Measurements from ENCODE around the gene INHA.

INHA gene

GRCh38 chr2:219570194-219570923, 1.8 kb upstream of the INHA start:
- DNase-seq (ENCODE audit: low spot score in 2 of 2): no peak
- Mint-ChIP-seq H3K36me3 (no peaks in the 10 kb centered on the region), H3K4me3 (peak overlapping the region; percentile 34), H3K27me3 (peaks cover 26% of the 10 kb centered on the region), H3K27ac (no peak overlapping the region), H3K9me3 (no peaks in the 10 kb centered on the region), H3K4me1 (peaks cover 4% of the 10 kb centered on the region)
- ATAC-seq (ENCODE audit: low read depth): peak; percentile 12

GRCh38 chr2:219570924-219571310, 1.2 kb upstream of the INHA start:
- no peak for DNase-seq (ENCODE audit: low spot score in 2 of 2)
- Mint-ChIP-seq H3K36me3 (no peaks in the 10 kb centered on the region), H3K27me3 (peaks cover 27% of the 10 kb centered on the region), H3K27ac (no peak overlapping the region), H3K4me3 (no peak overlapping the region), H3K4me1 (peaks cover 4% of the 10 kb centered on the region), H3K9me3 (no peaks in the 10 kb centered on the region)
- peak; percentile 21 for ATAC-seq (ENCODE audit: low read depth)

GRCh38 chr2:219571311-219572236, 536 bp upstream of the INHA start, which contains the start of gene OBSL1:
Gene OBSL1, minus strand, starts transcription at chr2:219571539. Its CDS starts 307 bp downstream, at chr2:219571232.
- ATAC-seq (ENCODE audit: low read depth): peak; percentile 15
- no peaks in the 10 kb centered on the region for H3K36me3 Mint-ChIP-seq
- no peak within 1 kb of the TSS for H3K27ac Mint-ChIP-seq
- H3K4me1 Mint-ChIP-seq: peaks cover 4% of the 10 kb centered on the region
- peak within 1 kb of the TSS; percentile 44 for H3K4me3 Mint-ChIP-seq
- peaks cover 27% of the 10 kb centered on the region for H3K27me3 Mint-ChIP-seq
- no peak for DNase-seq (ENCODE audit: low spot score in 2 of 2)
- no peaks in the 10 kb centered on the region for H3K9me3 Mint-ChIP-seq

GRCh38 chr2:219573166-219573565, 1.1 kb downstream of the INHA start:
- Mint-ChIP-seq H3K4me1 (peaks cover 4% of the 10 kb centered on the region), H3K27ac (no peak overlapping the region), H3K36me3 (no peaks in the 10 kb centered on the region), H3K27me3 (peaks cover 24% of the 10 kb centered on the region), H3K4me3 (no peak overlapping the region), H3K9me3 (no peaks in the 10 kb centered on the region)
- no peak for ATAC-seq (ENCODE audit: low read depth)
- no peak for DNase-seq (ENCODE audit: low spot score in 2 of 2)

GRCh38 chr2:219574484-219575311, 2.6 kb downstream of the INHA start:
- no peaks in the 10 kb centered on the region for H3K9me3 Mint-ChIP-seq
- H3K36me3 Mint-ChIP-seq: no peaks in the 10 kb centered on the region
- no peak overlapping the region for H3K27ac Mint-ChIP-seq
- no peak overlapping the region for H3K4me3 Mint-ChIP-seq
- no peak for ATAC-seq (ENCODE audit: low read depth)
- H3K27me3 Mint-ChIP-seq: peaks cover 27% of the 10 kb centered on the region
- H3K4me1 Mint-ChIP-seq: peaks cover 4% of the 10 kb centered on the region
- DNase-seq (ENCODE audit: low spot score in 2 of 2): no peak

- no peak overlapping the region for H3K27ac Mint-ChIP-seq
- ATAC-seq (ENCODE audit: low read depth) (no peak), DNase-seq (ENCODE audit: low spot score in 2 of 2) (no peak)
- H3K36me3 Mint-ChIP-seq: no peaks in the 10 kb centered on the region
- H3K27me3 Mint-ChIP-seq: peaks cover 26% of the 10 kb centered on the region
- no peaks in the 10 kb centered on the region for H3K9me3 Mint-ChIP-seq
- H3K4me3 Mint-ChIP-seq: no peak overlapping the region
- peaks cover 4% of the 10 kb centered on the region for H3K4me1 Mint-ChIP-seq
These were observed 3.7 kb downstream of the INHA start for GRCh38 chr2:219575566-219576504.

GRCh38 chr2:219576505-219577388, 4.6 kb downstream of the INHA start:
- DNase-seq (ENCODE audit: low spot score in 2 of 2) (no peak), ATAC-seq (ENCODE audit: low read depth) (no peak)
- peaks cover 2% of the 10 kb centered on the region for H3K4me1 Mint-ChIP-seq
- H3K27me3 Mint-ChIP-seq: peaks cover 25% of the 10 kb centered on the region
- no peak overlapping the region for H3K27ac Mint-ChIP-seq
- no peaks in the 10 kb centered on the region for H3K36me3 Mint-ChIP-seq
- H3K4me3 Mint-ChIP-seq: no peak overlapping the region
- H3K9me3 Mint-ChIP-seq: no peaks in the 10 kb centered on the region

- H3K9me3 Mint-ChIP-seq: no peaks in the 10 kb centered on the region
- no peak for DNase-seq (ENCODE audit: low spot score in 2 of 2)
- H3K4me1 Mint-ChIP-seq: no peaks in the 10 kb centered on the region
- H3K36me3 Mint-ChIP-seq: no peaks in the 10 kb centered on the region
- no peak overlapping the region for H3K4me3 Mint-ChIP-seq
- no peak for ATAC-seq (ENCODE audit: low read depth)
- no peak overlapping the region for H3K27ac Mint-ChIP-seq
- peaks cover 14% of the 10 kb centered on the region for H3K27me3 Mint-ChIP-seq
These were observed 6.9 kb downstream of the INHA start for GRCh38 chr2:219578811-219579613.

- Mint-ChIP-seq H3K36me3 (no peaks in the 10 kb centered on the region), H3K27ac (no peak overlapping the region), H3K4me3 (no peak overlapping the region), H3K27me3 (peaks cover 16% of the 10 kb centered on the region), H3K4me1 (no peaks in the 10 kb centered on the region), H3K9me3 (no peaks in the 10 kb centered on the region)
- DNase-seq (ENCODE audit: low spot score in 2 of 2) (no peak), ATAC-seq (ENCODE audit: low read depth) (no peak)
These were observed 9.2 kb downstream of the INHA start for GRCh38 chr2:219581346-219581745.

GRCh38 chr2:219591091-219591490, 19.0 kb downstream of the INHA start:
- Mint-ChIP-seq H3K4me1 (no peaks in the 10 kb centered on the region), H3K36me3 (no peaks in the 10 kb centered on the region), H3K9me3 (no peaks in the 10 kb centered on the region), H3K27ac (no peak overlapping the region), H3K4me3 (no peak overlapping the region), H3K27me3 (peaks cover 18% of the 10 kb centered on the region)
- no peak for ATAC-seq (ENCODE audit: low read depth)
- DNase-seq (ENCODE audit: low spot score in 2 of 2): no peak

- H3K9me3 Mint-ChIP-seq: no peaks in the 10 kb centered on the region
- H3K36me3 Mint-ChIP-seq: no peaks in the 10 kb centered on the region
- no peak overlapping the region for H3K4me3 Mint-ChIP-seq
- H3K4me1 Mint-ChIP-seq: no peaks in the 10 kb centered on the region
- no peak for DNase-seq (ENCODE audit: low spot score in 2 of 2)
- H3K27ac Mint-ChIP-seq: no peak overlapping the region
- ATAC-seq (ENCODE audit: low read depth): no peak
- H3K27me3 Mint-ChIP-seq: peaks cover 13% of the 10 kb centered on the region
These were observed 20.6 kb downstream of the INHA start for GRCh38 chr2:219592736-219593135.

- DNase-seq (ENCODE audit: low spot score in 2 of 2): no peak
- Mint-ChIP-seq H3K27ac (no peak overlapping the region), H3K4me3 (no peak overlapping the region), H3K36me3 (no peaks in the 10 kb centered on the region), H3K27me3 (peaks cover 12% of the 10 kb centered on the region), H3K4me1 (peaks cover 2% of the 10 kb centered on the region), H3K9me3 (no peaks in the 10 kb centered on the region)
- no peak for ATAC-seq (ENCODE audit: low read depth)
These were observed 21.0 kb downstream of the INHA start for GRCh38 chr2:219593154-219593553.

All from memory B cell (primary cell).